NCI-H2029 (cell line): ENCODE measurements around the gene SOWAHD.
A peak's percentile ranks its signal among the peaks of the same experiment; 100 is the strongest.
"Not testable (repeated sequence)": the region's sequence is repeated elsewhere in the genome, so short reads cannot be mapped to it uniquely, and the experiment has no call there.

Experiments
- DNase-seq: peaks from one replicate; lab custom pipeline; 2025; lab: John Stamatoyannopoulos, UW

SOWAHD gene, protein sequence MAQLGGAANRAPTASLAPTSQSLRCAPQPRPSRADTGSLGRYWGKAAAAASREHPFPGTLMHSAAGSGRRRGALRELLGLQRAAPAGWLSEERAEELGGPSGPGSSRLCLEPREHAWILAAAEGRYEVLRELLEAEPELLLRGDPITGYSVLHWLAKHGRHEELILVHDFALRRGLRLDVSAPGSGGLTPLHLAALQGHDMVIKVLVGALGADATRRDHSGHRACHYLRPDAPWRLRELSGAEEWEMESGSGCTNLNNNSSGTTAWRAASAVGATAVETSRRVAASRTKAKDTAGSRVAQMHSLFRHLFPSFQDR

GRCh38 chrX:119757979-119758730, at the start of gene SOWAHD:
TSS of gene SOWAHD (plus strand) at chrX:119758588. CDS start at chrX:119758668, 80 bp downstream.
- DNase-seq: no peak

DNA sequence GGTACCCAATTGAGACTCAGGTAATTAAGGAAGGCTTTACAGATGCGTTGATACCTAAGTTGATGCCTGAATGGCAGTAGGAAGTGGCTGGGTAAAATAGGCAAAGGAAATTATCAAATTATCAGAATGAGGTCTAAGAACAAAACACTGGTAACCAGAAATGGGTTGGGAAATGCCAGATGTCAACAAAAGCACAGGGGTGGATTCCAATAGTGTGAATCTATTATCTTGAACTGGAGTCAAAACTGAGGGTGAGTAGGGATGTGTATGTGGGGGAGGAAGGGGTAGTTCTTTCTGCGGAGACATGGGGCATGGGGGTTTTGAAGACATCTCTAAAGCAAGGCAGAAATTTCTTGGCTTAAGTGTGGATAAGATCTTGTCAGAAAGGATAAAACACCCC, 49.5 kb upstream of the SOWAHD start:
- DNase-seq: no peak

DNA sequence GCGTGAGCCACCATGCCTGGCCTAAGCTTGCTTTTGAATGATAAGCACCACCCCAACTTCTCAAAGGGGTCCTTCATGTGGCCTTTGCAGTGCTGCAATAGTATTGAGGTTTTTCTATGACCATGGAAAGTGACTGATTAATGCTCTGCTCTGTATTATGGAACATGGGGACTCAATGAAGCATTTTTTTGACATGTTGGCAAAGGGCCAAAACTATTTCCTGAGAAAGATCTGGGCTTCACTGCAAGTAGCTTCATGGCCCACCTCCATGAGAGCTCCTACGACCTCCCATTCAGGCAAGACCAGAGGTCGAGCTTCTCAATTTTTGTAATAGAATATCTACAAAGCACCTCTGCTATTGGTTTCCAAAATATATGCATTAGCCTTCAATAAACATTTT, 48.8 kb upstream of the SOWAHD start:
- no peak for DNase-seq

- no peak for DNase-seq
These were observed 36.9 kb upstream of the SOWAHD start for GRCh38 chrX:119721487-119721886.

DNA sequence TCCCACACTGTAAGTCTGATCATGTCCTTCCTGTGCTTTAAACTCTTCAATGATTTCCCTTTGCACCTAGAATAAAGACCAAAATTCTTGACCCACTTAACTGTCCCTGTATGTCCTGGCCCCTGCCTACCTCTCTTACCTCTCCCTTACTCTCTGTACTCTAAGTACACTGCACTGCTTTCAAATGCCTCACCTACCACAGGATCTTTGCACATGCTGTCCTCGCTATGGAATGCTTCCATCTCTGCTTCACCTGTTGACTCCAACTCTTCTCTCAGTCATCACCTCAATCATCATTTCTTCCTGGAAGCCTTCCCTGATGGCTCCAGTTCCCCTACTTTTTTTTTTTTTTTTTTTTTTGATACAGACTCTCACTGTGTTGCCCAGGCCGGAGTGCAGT, 36.5 kb upstream of the SOWAHD start:
- DNase-seq: no peak

DNA sequence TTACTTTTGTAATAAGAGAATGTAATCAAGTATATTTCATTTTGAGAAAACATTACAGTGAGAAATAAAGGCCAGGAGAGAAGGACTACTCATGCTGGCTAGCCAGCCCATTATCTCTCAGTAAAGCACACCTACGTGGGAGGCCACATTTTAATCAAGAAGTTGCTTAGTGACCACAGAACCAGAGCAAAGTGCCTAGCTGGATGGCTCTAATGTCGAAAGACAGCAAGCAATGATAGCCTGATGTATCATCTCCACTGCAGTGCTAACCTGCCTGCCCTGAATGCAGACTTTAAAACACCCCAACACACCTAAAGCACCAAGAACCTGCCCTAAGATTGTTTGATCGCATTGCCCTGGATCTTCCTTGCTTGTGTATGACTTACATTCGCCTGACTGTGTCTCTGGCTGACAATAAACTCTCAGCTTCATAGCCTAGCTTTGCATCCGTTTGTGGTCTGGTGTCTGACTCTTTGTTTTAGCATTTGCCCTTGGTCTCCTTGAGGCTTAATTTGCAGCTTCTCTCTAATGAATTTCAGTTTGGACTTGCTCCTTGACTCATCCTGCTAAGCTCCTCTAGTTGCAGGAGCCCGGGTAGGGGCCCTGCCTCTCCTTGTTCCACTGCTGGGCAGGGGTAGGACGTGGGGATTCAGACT, 31.4 kb upstream of the SOWAHD start:
- no peak for DNase-seq

GRCh38 chrX:119728487-119728886, 29.9 kb upstream of the SOWAHD start:
- DNase-seq: no peak

DNA sequence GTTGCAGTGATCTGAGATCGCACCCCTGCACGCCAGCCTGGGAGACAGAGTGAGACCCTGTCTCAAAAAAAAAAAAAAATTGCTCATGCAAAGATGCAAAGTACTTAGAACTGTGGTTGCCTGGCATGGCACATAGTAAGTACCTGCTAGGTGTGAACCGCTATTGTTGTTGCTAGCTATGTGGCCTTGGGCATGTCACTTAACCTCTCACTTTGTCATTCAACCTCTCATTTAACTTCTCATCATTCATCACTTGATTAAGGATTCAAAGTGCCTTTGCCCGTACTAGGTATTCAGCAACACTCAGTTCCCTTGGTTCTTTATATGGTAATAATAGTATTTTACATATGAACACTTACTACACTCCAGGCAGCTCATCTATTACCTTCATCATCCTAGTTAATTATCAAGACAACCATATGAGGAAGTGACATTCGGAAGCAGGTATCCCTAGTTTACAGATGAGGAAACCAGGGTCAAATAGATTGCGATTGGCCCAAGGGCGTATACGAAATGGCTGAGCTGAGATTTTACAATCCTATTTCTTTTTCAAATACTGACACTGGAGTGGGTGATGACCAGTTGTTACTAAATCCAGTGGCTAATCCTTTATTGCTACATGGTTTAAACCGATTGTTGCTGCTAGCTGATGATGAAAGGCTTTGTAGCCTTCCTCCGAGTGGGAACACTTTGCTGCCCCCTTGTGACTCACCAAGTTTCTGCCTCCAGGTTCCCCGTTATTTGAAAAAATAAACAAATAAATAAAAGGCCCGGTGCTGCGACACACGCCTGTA, 28.8 kb upstream of the SOWAHD start:
- DNase-seq: peak; percentile 17

GRCh38 chrX:119734897-119735339, 23.5 kb upstream of the SOWAHD start:
- peak; percentile 58 for DNase-seq

DNA sequence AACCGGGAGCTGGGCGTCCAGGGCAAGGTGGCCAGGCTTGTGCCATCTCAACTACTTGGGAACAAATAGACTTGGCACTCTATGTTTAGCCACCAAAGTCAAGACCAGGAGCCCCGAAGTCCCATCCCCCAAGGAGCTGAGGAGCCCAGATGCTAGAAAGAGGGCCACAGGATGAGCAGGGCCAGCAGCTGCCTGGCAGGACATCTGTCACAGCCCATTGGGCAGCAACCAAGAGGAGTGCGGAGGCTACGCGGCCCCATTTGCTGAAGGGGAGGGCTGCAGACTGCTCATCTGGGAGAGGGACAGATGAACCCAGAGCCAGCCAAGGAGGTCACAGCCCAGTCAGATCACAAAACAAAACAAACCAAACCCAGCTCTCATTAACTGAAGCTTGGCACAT, 22.9 kb upstream of the SOWAHD start:
- DNase-seq: no peak

DNA sequence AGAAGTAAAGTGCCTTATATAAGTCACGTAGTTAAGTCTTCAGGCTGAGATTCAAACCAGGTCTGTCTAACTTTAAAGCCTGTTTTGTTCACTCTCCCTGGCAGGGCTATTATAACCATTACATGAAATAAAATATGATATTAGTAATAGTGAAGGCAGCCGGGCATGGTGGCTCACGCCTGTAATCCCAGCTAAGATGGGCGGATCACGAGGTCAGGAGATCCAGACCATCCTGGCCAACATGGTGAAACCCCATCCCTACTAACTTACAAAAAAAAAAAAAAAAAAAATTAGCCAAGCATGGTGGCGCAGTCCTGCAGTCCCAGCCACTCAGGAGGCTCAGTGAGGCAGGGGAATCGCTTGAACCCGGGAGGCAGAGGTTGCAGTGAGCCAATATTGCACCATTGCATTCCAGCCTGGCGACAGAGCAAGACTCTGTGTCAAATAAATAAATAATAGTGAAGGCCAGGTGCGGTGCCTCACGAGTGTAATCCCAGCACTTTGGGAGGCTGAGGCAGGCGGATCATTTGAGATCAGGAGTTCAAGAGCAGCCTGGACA, 22.1 kb upstream of the SOWAHD start:
- DNase-seq: no peak

GRCh38 chrX:119738742-119739141, 19.6 kb upstream of the SOWAHD start:
- no peak for DNase-seq

- no peak for DNase-seq
These were observed 13.0 kb upstream of the SOWAHD start for GRCh38 chrX:119745283-119745848.

GRCh38 chrX:119750131-119750530, 8.3 kb upstream of the SOWAHD start:
- not testable (repeated sequence) for DNase-seq

DNA sequence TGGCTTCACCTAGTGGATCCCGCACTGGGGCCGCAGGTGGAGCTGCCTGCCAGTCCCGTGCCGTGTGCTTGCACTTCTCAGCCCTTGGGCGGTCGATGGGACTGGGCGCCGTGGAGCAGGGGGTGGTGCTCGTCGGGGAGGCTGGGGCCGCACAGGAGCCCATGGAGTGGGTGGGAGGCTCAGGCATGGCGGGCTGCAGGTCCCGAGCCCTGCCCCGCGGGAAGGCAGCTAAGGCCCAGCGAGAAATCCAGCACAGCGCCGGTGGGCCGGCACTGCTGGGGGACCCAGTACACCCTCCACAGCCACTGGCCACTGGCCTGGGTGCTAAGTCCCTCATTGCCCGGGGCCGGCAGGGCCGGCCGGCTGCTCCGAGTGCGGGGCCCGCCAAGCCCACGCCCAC, 7.6 kb upstream of the SOWAHD start:
- not testable (repeated sequence) for DNase-seq

- DNase-seq: no peak
These were observed 5.4 kb upstream of the SOWAHD start for GRCh38 chrX:119753001-119753400.

DNA sequence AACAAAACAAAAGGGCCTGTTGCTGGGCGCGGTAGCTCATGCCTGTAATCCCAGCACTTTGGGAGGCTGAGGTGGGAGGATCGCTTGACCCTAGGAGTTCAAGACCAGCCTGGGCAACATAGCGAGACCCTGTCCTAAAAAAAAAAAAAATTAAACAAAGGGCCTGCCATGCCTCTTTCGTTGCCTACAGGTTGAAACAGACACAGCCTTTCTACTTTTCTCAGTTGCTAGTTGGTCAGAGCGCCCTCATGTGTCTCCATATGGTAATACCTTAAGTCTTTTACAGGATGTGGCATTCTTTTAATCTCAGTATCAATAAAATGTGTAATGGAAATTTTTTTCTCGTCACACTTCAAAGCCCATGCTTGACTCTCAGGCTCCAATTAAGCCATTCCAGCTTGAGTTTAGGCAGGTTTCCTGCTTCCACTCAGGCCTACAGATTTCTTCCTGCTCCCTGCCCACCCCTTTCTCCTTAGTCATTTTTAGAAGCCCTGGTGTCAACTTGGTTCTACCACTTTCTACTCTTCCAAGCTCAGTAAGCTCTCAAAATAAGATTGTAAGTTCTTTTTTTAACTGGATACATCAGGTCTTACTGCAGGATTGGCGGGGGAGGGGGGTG, 4.6 kb upstream of the SOWAHD start:
- DNase-seq: peak; percentile 49

DNA sequence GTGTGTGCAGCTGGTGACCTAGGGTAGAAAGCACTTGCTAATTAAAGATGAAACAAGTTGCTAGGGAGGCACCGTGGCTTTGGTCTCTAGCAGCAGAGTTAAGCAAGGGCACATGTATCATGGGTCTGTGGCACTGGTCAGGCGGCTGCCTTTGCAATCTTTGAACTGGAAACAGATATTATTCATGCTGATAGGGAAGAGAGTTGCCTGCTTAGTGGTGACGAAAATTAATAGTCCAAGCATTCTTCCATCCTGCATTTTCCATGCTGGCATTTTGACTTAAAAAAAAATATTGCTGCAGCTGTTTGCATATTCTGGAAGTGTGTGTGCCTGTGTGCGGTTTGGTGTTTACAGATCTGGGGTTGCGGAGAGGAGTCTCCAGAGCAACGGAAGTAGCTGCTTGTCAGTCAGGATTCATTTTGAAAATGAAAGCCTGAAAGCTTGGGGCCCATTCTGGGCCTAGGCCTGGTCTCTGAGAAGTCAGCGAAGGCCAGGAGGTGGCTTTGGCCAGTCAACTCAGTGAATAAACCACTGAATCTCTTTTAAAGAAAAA, 2.3 kb upstream of the SOWAHD start:
- no peak for DNase-seq

GRCh38 chrX:119756926-119757635, 1.3 kb upstream of the SOWAHD start:
- no peak for DNase-seq

- DNase-seq: no peak
These were observed 776 bp upstream of the SOWAHD start for GRCh38 chrX:119757646-119757978.
